Large intestine (tissue), 3 donors: ENCODE measurements around the gene KLK10. TPM values are rescaled to one million over a fixed set of nuclear protein-coding genes. Genes with fewer than 3 reads are reported as not detected.
"Not testable (repeated sequence)": the region's sequence is repeated elsewhere in the genome, so short reads cannot be mapped to it uniquely, and the experiment has no call there.

Experiments used
- DNase-seq, 2 donors: peaks; one replicate each; pipeline versions ENCODE4 v3.0.0 to v3.0.0-alpha.2; 2013
- H3K27ac ChIP-seq: one replicate; pipeline ENCODE4 v1.5.1; 2013; ENCODE audit warnings: low read length
- H3K27me3 ChIP-seq: 2 replicates; pipeline ENCODE4 v1.6.1; 2013; ENCODE audit warnings: low read length; ENCODE audit not compliant: control insufficient read depth, insufficient read depth
- H3K36me3 ChIP-seq: 2 replicates; pipeline ENCODE4 v1.6.1; 2013; ENCODE audit warnings: low read length; ENCODE audit not compliant: control insufficient read depth, insufficient read depth
- H3K4me1 ChIP-seq: one replicate; pipeline ENCODE4 v1.6.1; 2013; ENCODE audit warnings: low read length; ENCODE audit not compliant: control insufficient read depth, insufficient read depth
- H3K4me3 ChIP-seq: one replicate; pipeline ENCODE4 v1.5.1; 2013; ENCODE audit warnings: low read length
- H3K9me3 ChIP-seq: one replicate; pipeline ENCODE4 v1.6.1; 2013; ENCODE audit warnings: mild to moderate bottlenecking, low read depth, low read length, moderate library complexity; ENCODE audit not compliant: control insufficient read depth
- WGBS: methylation state at CpG from one replicate; pipeline ENCODE4 v1.1.5; 2013; ENCODE audit warnings: low lambda C conversion rate; ENCODE audit not compliant: insufficient coverage; 5-methylcytosine and 5-hydroxymethylcytosine counted together
- polyA plus RNA-seq: library from polyadenylated mRNA; unstranded; fragments of 120-200 nt; gene quantifications from one replicate; pipeline ENCODE4 v1.2.1, GENCODE V29; 2013

Gene KLK10
- polyA plus RNA-seq, 1 donor, result 2.3 TPM

GRCh38 chr19:51002542-51003311 is 16.8 kb downstream of the KLK10 start:
- H3K36me3 ChIP-seq, result no peaks in the 10 kb centered on the region
- H3K27me3 ChIP-seq, result peaks cover 17% of the 10 kb centered on the region
- H3K4me3 ChIP-seq, result no peak overlapping the region
- no peak for DNase-seq
- peaks cover 3% of the 10 kb centered on the region for H3K9me3 ChIP-seq
- H3K27ac ChIP-seq, result no peak overlapping the region
- no CpG with 5 or more reads among the region's 42 CpGs for WGBS
- H3K4me1 ChIP-seq, result no peaks in the 10 kb centered on the region

- no CpG with 5 or more reads among the region's 12 CpGs for WGBS
- no peaks in the 10 kb centered on the region for H3K36me3 ChIP-seq
- peaks cover 3% of the 10 kb centered on the region for H3K9me3 ChIP-seq
- H3K27ac ChIP-seq, result no peak overlapping the region
- DNase-seq, result no peak
- H3K4me1 ChIP-seq, result no peaks in the 10 kb centered on the region
- H3K27me3 ChIP-seq, result peaks cover 17% of the 10 kb centered on the region
- no peak overlapping the region for H3K4me3 ChIP-seq
Observed at GRCh38 chr19:51002089-51002532, 17.4 kb downstream of the KLK10 start.

- peaks cover 19% of the 10 kb centered on the region for H3K27me3 ChIP-seq
- no peak within 1 kb of the TSS for H3K4me3 ChIP-seq
- no peaks in the 10 kb centered on the region for H3K4me1 ChIP-seq
- H3K36me3 ChIP-seq, result no peaks in the 10 kb centered on the region
- no peak for DNase-seq
- no CpG with 5 or more reads among the region's 7 CpGs for WGBS
- H3K27ac ChIP-seq, result no peak within 1 kb of the TSS
- H3K9me3 ChIP-seq, result peaks cover 3% of the 10 kb centered on the region
Observed at GRCh38 chr19:51001515-51001914, 18.0 kb downstream of the KLK10 start, which contains the start of gene KLK8. Gene KLK8 (minus strand): TSS chr19:51001604. CDS start chr19:51001167, 437 bp downstream.

GRCh38 chr19:51000981-51001380 is 18.5 kb downstream of the KLK10 start:
- H3K9me3 ChIP-seq, result peaks cover 3% of the 10 kb centered on the region
- no peaks in the 10 kb centered on the region for H3K4me1 ChIP-seq
- no peak for DNase-seq
- WGBS, result no CpG with 5 or more reads among the region's 16 CpGs
- H3K4me3 ChIP-seq, result no peak overlapping the region
- peaks cover 19% of the 10 kb centered on the region for H3K27me3 ChIP-seq
- no peak overlapping the region for H3K27ac ChIP-seq
- no peaks in the 10 kb centered on the region for H3K36me3 ChIP-seq

- peaks cover 3% of the 10 kb centered on the region for H3K9me3 ChIP-seq
- H3K36me3 ChIP-seq, result no peaks in the 10 kb centered on the region
- DNase-seq, result no peak
- H3K4me1 ChIP-seq, result no peaks in the 10 kb centered on the region
- peaks cover 19% of the 10 kb centered on the region for H3K27me3 ChIP-seq
- no peak overlapping the region for H3K4me3 ChIP-seq
- no peak overlapping the region for H3K27ac ChIP-seq
- WGBS, result no CpG with 5 or more reads among the region's 10 CpGs
Observed at GRCh38 chr19:51000426-51000825, 19.1 kb downstream of the KLK10 start.

GRCh38 chr19:50998686-50999085 is 20.8 kb downstream of the KLK10 start:
- WGBS, result no CpG with 5 or more reads among the region's 4 CpGs
- DNase-seq, result no peak
- Histone ChIP-seq H3K4me1 (no peaks in the 10 kb centered on the region), H3K9me3 (peaks cover 3% of the 10 kb centered on the region), H3K27me3 (peaks cover 19% of the 10 kb centered on the region), H3K36me3 (no peaks in the 10 kb centered on the region), H3K27ac (no peak overlapping the region), H3K4me3 (no peak overlapping the region)

- WGBS, result no CpG with 5 or more reads among the region's 5 CpGs
- Histone ChIP-seq H3K36me3 (no peaks in the 10 kb centered on the region), H3K27ac (no peak overlapping the region), H3K27me3 (peaks cover 19% of the 10 kb centered on the region), H3K9me3 (peaks cover 3% of the 10 kb centered on the region), H3K4me3 (no peak overlapping the region), H3K4me1 (no peaks in the 10 kb centered on the region)
- DNase-seq, result no peak
Observed at GRCh38 chr19:50998061-50998460, 21.4 kb downstream of the KLK10 start.

GRCh38 chr19:50994129-50994528 is 25.4 kb downstream of the KLK10 start:
- no peak for DNase-seq
- Histone ChIP-seq H3K36me3 (no peaks in the 10 kb centered on the region), H3K4me3 (no peak overlapping the region), H3K4me1 (no peaks in the 10 kb centered on the region), H3K27me3 (peaks cover 3% of the 10 kb centered on the region), H3K27ac (no peak overlapping the region), H3K9me3 (no peaks in the 10 kb centered on the region)
- 100% methylated on average over 1 of the region's 2 CpGs for WGBS

- Histone ChIP-seq H3K4me1 (no peaks in the 10 kb centered on the region), H3K36me3 (no peaks in the 10 kb centered on the region), H3K27ac (no peak overlapping the region), H3K9me3 (no peaks in the 10 kb centered on the region), H3K27me3 (peaks cover 3% of the 10 kb centered on the region), H3K4me3 (no peak overlapping the region)
- 75% methylated on average over 1 of the region's 2 CpGs for WGBS
- DNase-seq, result no peak
Observed at GRCh38 chr19:50992666-50993035, 26.9 kb downstream of the KLK10 start.

GRCh38 chr19:50984416-50984815 is 35.1 kb downstream of the KLK10 start:
- H3K27me3 ChIP-seq, H3K9me3 ChIP-seq, H3K4me3 ChIP-seq, H3K4me1 ChIP-seq, DNase-seq, H3K36me3 ChIP-seq, H3K27ac ChIP-seq: not testable (repeated sequence)
- no CpG with 5 or more reads among the region's 14 CpGs for WGBS
